Stomach (tissue), 9 donors: Measurements from ENCODE around the gene RCN1. TPM values are rescaled to one million over a fixed set of nuclear protein-coding genes. Genes with fewer than 3 reads are reported as not detected.

Experiments
- DNase-seq, 2 donors: peaks; one replicate each; pipeline versions ENCODE4 v3.0.0 to v3.0.0-alpha.2; 2013 to 2019
- H3K27ac ChIP-seq, 5 donors: fragments of 200-600 bp in 4 of 5; sonication (generic) in 4 of 5; one replicate each; pipeline ENCODE4 v1.5.1; 2013 to 2019; ENCODE audit warnings: mild to moderate bottlenecking in 1 of 5, moderate library complexity in 1 of 5
- H3K27me3 ChIP-seq, 3 donors: fragments of 200-600 bp; sonication (generic); one replicate each; pipeline ENCODE4 v1.5.1; 2017 to 2019; ENCODE audit warnings: mixed run types in 1 of 3
- H3K36me3 ChIP-seq, 4 donors: fragments of 200-600 bp; sonication (generic); 1 replicate in 3 of 4; 2 replicates in 1 of 4; pipeline ENCODE4 v1.5.1; 2016 to 2019
- H3K4me1 ChIP-seq, 4 donors: fragments of 200-600 bp; sonication (generic); one replicate each; pipeline ENCODE4 v1.5.1; 2016 to 2019
- H3K4me3 ChIP-seq, 4 donors: fragments of 200-600 bp; sonication (generic) in 3 of 4; one replicate each; pipeline ENCODE4 v1.5.1; 2016 to 2019; ENCODE audit warnings: mild to moderate bottlenecking in 1 of 4
- H3K9me3 ChIP-seq, 4 donors: fragments of 200-600 bp; sonication (generic); one replicate each; pipeline ENCODE4 v1.5.1; 2016 to 2019
- CTCF ChIP-seq, 7 experiments: fragments of 450-650 bp in 4 of 7; fragments of 200-600 bp in 3 of 7; sonication (generic) in 3 of 7; IDR thresholded peaks; one replicate each; pipeline ENCODE4 v1.5.1; 2016 to 2019; ENCODE audit warnings: antibody characterized with exemption in 7 of 7, control low read depth in 2 of 7, mild to moderate bottlenecking in 1 of 7
- EP300 ChIP-seq: sonication (generic); formaldehyde crosslinking; IDR thresholded peaks from one replicate; pipeline ENCODE4 v1.6.1; 2017; ENCODE audit warnings: antibody characterized with exemption
- POLR2A ChIP-seq, 4 donors: fragments of 450-650 bp; IDR thresholded peaks; one replicate each; pipeline ENCODE4 v1.6.1; 2016; ENCODE audit warnings: antibody characterized with exemption in 4 of 4, control low read depth in 2 of 4, mild to moderate bottlenecking in 1 of 4, moderate library complexity in 1 of 4
- POLR2AphosphoS5 ChIP-seq, 3 donors: sonication (generic); formaldehyde crosslinking; IDR thresholded peaks; one replicate each; pipeline ENCODE4 v1.6.1; 2016; ENCODE audit warnings: antibody characterized with exemption in 3 of 3
- WGBS, 5 donors: extraction: QIAGEN DNeasy Blood & Tissue Kit in 3 of 5; methylation state at CpG; one replicate each; pipeline versions ENCODE4 v1.1.5 to v1.1.7; 2013 to 2018; 5-methylcytosine and 5-hydroxymethylcytosine counted together
- intact Hi-C: fragments of 100-400 bp; cut with DNase I; formaldehyde crosslinking; loops from one replicate; pipeline ENCODE4 v1.15.1; 2023; ENCODE audit warnings: low total_unique reads
- polyA plus RNA-seq, 3 donors: library from polyadenylated mRNA; stranded (reverse); fragments of 200-250 nt; gene quantifications; one replicate each; pipeline ENCODE4 v1.2.3, GENCODE V29; 2013
- total RNA-seq, 5 donors: library from RNA; depleted of rRNA; stranded (reverse); fragments of >200 nt; gene quantifications; one replicate each; pipeline versions ENCODE4 v1.1.0 to v1.2.3, GENCODE V29; 2014 to 2016
- donor health status: healthy with polysubstance abuse.
- donor health status: Bipolar disorder and iron deficiency.
- donor health status: healthy.

The RCN1 gene
- total and polyA plus RNA-seq, 8 donors, result 3.5 to 91.1 (median 35.0) TPM

GRCh38 chr11:32143378-32143777, 52.5 kb downstream of the RCN1 start:
- WGBS, 5 donors, result 89 to 95% (median 93%) methylated on average over 8 of the region's 8 CpGs
- TF ChIP-seq EP300 (no peak), CTCF (IDR thresholded peaks at IDR 0.05) (no peak)
- no peak for DNase-seq
- no peaks in the 10 kb centered on the region for H3K27me3 ChIP-seq
- intact Hi-C loops, result no loop called here
- no peaks in the 10 kb centered on the region for H3K4me1 ChIP-seq
- no peak overlapping the region for H3K27ac ChIP-seq
- no peaks in the 10 kb centered on the region for H3K36me3 ChIP-seq
- no peak overlapping the region for H3K4me3 ChIP-seq
- no peaks in the 10 kb centered on the region for H3K9me3 ChIP-seq

DNA sequence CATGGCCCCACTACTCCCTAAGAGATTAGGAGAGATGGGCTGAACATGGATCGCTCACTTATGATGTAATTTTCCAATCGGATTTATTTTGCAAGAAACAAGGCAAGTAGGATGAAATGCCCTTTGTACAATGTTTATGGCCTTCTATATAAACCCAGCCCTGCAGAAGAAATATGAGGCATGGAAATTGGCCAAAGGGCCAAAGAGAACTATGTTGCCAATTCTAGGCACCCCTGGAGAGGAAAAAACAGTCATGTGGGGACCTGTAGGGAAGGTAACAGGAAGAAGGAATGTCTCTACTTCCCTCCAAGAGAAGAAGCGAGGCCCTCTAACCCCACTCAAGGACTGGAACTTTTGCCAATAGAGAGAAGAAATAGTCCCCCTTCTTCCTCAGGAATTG, 54.4 kb downstream of the RCN1 start:
- Histone ChIP-seq H3K4me3 (no peak overlapping the region), H3K9me3 (no peaks in the 10 kb centered on the region), H3K4me1 (no peaks in the 10 kb centered on the region), H3K27ac (no peak overlapping the region), H3K27me3 (no peaks in the 10 kb centered on the region), H3K36me3 (no peaks in the 10 kb centered on the region)
- WGBS, 5 donors, result 82 to 88% (median 85%) methylated on average over 3 of the region's 3 CpGs
- DNase-seq, result no peak
- TF ChIP-seq CTCF (IDR thresholded peaks at IDR 0.05), result no peak
- TF ChIP-seq POLR2A (IDR thresholded peaks at IDR 0.05), result no peak
- no peak for TF ChIP-seq POLR2AphosphoS5 (IDR thresholded peaks at IDR 0.05)
- TF ChIP-seq EP300, result no peak
- intact Hi-C loops, result no loop called here

GRCh38 chr11:32148895-32149294, 58.0 kb downstream of the RCN1 start:
- H3K4me3 ChIP-seq, result no peak overlapping the region
- peaks cover 0 to 14% (median 0%) of the 10 kb centered on the region in 3 donors for H3K27me3 ChIP-seq
- no peak overlapping the region for H3K27ac ChIP-seq
- intact Hi-C loops, result no loop called here
- H3K36me3 ChIP-seq, result no peaks in the 10 kb centered on the region
- WGBS, 5 donors, result 64 to 71% (median 70%) methylated on average over 4 of the region's 4 CpGs
- H3K9me3 ChIP-seq, result no peaks in the 10 kb centered on the region
- DNase-seq, result no peak
- TF ChIP-seq POLR2A (IDR thresholded peaks at IDR 0.05) (no peak), POLR2AphosphoS5 (IDR thresholded peaks at IDR 0.05) (no peak), EP300 (no peak), CTCF (IDR thresholded peaks at IDR 0.05) (no peak)
- H3K4me1 ChIP-seq, result no peaks in the 10 kb centered on the region

DNA sequence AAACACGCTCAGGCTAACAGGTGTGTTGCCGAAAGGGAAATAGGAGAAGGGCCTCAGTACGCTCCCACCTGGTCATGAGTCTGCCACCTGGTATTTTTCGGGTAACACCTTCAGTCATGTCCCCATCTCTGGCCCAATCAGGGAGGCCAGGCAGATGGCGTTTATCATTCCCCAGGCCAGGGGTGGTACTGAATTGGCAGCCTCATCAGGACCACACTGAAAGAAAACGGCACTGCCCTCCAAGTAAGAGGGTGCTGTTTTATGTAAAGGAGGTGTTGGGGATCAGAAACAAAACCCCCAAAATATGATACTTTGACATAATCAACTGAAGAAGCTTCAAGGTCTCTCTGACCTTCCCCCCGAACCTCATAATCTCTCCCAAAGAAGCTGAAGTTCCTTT, 58.9 kb downstream of the RCN1 start:
- 75 to 88% (median 80%) methylated on average over 7 of the region's 7 CpGs for WGBS, 5 donors
- Histone ChIP-seq H3K27me3 (peaks cover 0 to 14% (median 0%) of the 10 kb centered on the region in 3 donors), H3K9me3 (no peaks in the 10 kb centered on the region), H3K36me3 (no peaks in the 10 kb centered on the region), H3K4me3 (no peak overlapping the region), H3K4me1 (no peaks in the 10 kb centered on the region), H3K27ac (no peak overlapping the region)
- intact Hi-C loops, result no loop called here
- TF ChIP-seq POLR2A (IDR thresholded peaks at IDR 0.05) (no peak), POLR2AphosphoS5 (IDR thresholded peaks at IDR 0.05) (no peak), CTCF (IDR thresholded peaks at IDR 0.05) (no peak), EP300 (no peak)
- no peak for DNase-seq
